ENCODE data around the gene ETNPPL. TPM values are rescaled to one million over a fixed set of nuclear protein-coding genes. Genes with fewer than 3 reads are reported as not detected.

ETNPPL gene
- total RNA-seq, 2 donors from 2014 or later = not detected

DNA sequence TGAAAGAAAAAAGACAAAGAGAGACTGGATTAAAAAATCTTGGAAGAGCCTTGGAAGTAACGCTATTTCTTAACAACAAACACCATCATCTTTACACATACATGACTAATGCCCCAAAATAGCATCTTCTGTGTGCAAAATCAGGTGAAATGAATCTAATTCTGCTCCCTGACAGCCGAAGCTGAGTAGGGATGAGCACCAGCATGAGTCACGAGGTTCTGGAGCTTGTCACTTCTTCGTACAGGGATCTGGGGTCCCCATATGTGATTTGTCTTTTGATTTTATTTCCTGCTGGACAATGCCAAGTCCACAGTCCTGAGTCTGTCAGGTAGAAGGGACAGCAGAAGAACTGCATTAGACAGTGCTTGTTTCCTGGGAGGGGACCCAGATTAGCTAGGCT is 56.6 kb downstream of the ETNPPL start:
- no peak overlapping the region for H3K4me3 Mint-ChIP-seq
- no peak for ATAC-seq

DNA sequence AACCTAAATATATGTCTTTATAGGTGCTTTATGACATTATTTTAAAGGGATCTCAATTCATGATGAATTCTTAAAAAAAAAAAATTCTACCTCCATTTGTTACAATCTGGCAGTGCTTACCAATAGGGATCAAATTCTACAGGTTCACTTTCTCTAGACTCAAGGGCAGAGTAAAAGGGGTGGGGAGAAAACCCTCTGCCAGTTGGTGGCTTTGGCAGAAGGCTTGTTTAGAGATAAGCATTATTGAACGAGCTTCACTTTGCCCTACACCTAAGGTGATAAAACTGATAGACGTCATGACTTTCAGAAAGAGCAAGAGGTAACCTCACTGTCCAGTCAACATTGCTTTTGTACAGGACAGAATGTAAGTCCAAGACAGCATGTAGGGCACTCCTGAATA is 58.9 kb downstream of the ETNPPL start:
- no peak for DNase-seq

More for the DNA sequence above, 56.6 kb downstream of the ETNPPL start:
- H3K4me1 Mint-ChIP-seq = peaks cover 23% of the 10 kb centered on the region
- H3K36me3 Mint-ChIP-seq (ENCODE audit: low read depth) = no peaks in the 10 kb centered on the region
- no peaks in the 10 kb centered on the region for H3K9me3 ChIP-seq (ENCODE audit: control insufficient read depth, low read length, poor library complexity, severe bottlenecking)
- H3K27ac Mint-ChIP-seq = no peak overlapping the region
- H3K27me3 Mint-ChIP-seq = no peaks in the 10 kb centered on the region
- no peak for DNase-seq

GRCh38 chr4:108703370-108703769 is 59.5 kb downstream of the ETNPPL start:
- Mint-ChIP-seq H3K4me1 (peaks cover 34% of the 10 kb centered on the region), H3K4me3 (peak overlapping the region; percentile 72), H3K27ac (peak overlapping the region; percentile 85), H3K36me3 (ENCODE audit: low read depth) (no peaks in the 10 kb centered on the region), H3K27me3 (no peaks in the 10 kb centered on the region)
- ATAC-seq (no peak), DNase-seq (no peak)
- no peaks in the 10 kb centered on the region for H3K9me3 ChIP-seq (ENCODE audit: control insufficient read depth, low read length, poor library complexity, severe bottlenecking)

More for the DNA sequence above, 58.9 kb downstream of the ETNPPL start:
- Mint-ChIP-seq H3K4me1 (peaks cover 34% of the 10 kb centered on the region), H3K27me3 (no peaks in the 10 kb centered on the region), H3K27ac (peak overlapping the region; percentile 85), H3K4me3 (no peak overlapping the region), H3K36me3 (ENCODE audit: low read depth) (no peaks in the 10 kb centered on the region)
- H3K9me3 ChIP-seq (ENCODE audit: control insufficient read depth, low read length, poor library complexity, severe bottlenecking) = no peaks in the 10 kb centered on the region
- no peak for ATAC-seq

DNA sequence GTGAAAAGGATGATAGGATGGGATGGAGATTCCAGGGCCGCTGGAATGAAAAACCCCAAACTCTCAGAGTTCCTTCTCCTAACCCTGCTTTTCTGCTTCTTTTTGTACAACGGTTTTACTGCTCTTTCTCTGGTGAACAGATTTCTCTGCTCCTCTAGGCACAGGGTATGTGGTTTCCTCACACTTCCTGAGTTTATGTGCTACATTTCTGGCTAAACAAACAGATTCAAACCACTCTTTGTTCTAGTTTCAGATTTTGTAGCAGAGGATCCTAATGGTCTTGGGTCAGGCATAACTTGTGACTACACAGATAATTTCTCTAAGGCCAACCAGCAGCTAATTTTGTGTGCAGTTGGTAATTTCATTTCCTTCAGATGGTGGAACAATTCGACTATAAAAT is 59.9 kb downstream of the ETNPPL start:
- H3K9me3 ChIP-seq (ENCODE audit: control insufficient read depth, low read length, poor library complexity, severe bottlenecking) = no peaks in the 10 kb centered on the region
- Mint-ChIP-seq H3K27ac (peak overlapping the region; percentile 85), H3K4me3 (peak overlapping the region; percentile 72), H3K36me3 (ENCODE audit: low read depth) (no peaks in the 10 kb centered on the region), H3K27me3 (no peaks in the 10 kb centered on the region), H3K4me1 (peaks cover 34% of the 10 kb centered on the region)
- DNase-seq (no peak), ATAC-seq (peak; percentile 62)

GRCh38 chr4:108700081-108700757 is 62.6 kb downstream of the ETNPPL start:
- no peaks in the 10 kb centered on the region for H3K9me3 ChIP-seq (ENCODE audit: control insufficient read depth, low read length, poor library complexity, severe bottlenecking)
- DNase-seq (no peak), ATAC-seq (peak; percentile 72)
- Mint-ChIP-seq H3K4me3 (no peak overlapping the region), H3K27ac (peak overlapping the region; percentile 85), H3K27me3 (no peaks in the 10 kb centered on the region), H3K4me1 (peaks cover 34% of the 10 kb centered on the region), H3K36me3 (ENCODE audit: low read depth) (no peaks in the 10 kb centered on the region)

DNA sequence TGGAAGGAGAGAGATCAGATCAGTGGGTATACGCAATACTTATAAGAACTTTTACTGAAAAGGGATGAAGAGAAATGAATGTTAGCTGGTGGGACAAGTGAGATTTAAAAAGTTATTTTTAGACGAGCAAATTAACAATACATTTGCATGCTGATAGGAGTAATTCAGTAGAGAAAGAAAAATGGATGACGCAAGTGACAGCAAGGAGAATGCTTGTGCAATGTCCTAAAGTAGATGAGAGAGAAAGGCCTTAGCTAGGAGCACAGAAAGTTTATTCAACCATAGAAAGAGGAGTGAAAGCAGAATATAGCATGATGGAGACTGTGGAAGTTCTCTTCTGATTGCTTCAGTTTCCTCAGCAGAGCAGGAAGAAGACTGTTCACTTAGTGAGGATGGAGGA is 66.7 kb downstream of the ETNPPL start:
- H3K36me3 Mint-ChIP-seq (ENCODE audit: low read depth) = no peaks in the 10 kb centered on the region
- H3K27ac Mint-ChIP-seq = no peak overlapping the region
- DNase-seq (no peak), ATAC-seq (no peak)
- H3K27me3 Mint-ChIP-seq = no peaks in the 10 kb centered on the region
- no peaks in the 10 kb centered on the region for H3K9me3 ChIP-seq (ENCODE audit: control insufficient read depth, low read length, poor library complexity, severe bottlenecking)
- H3K4me3 Mint-ChIP-seq = no peak overlapping the region
- H3K4me1 Mint-ChIP-seq = peaks cover 13% of the 10 kb centered on the region

- Mint-ChIP-seq H3K4me1 (peaks cover 3% of the 10 kb centered on the region), H3K36me3 (ENCODE audit: low read depth) (no peaks in the 10 kb centered on the region), H3K4me3 (no peak overlapping the region), H3K27ac (no peak overlapping the region), H3K27me3 (no peaks in the 10 kb centered on the region)
- ATAC-seq = no peak
- DNase-seq = no peak
- H3K9me3 ChIP-seq (ENCODE audit: control insufficient read depth, low read length, poor library complexity, severe bottlenecking) = no peaks in the 10 kb centered on the region
Measured at GRCh38 chr4:108695062-108695461, 67.8 kb downstream of the ETNPPL start.

DNA sequence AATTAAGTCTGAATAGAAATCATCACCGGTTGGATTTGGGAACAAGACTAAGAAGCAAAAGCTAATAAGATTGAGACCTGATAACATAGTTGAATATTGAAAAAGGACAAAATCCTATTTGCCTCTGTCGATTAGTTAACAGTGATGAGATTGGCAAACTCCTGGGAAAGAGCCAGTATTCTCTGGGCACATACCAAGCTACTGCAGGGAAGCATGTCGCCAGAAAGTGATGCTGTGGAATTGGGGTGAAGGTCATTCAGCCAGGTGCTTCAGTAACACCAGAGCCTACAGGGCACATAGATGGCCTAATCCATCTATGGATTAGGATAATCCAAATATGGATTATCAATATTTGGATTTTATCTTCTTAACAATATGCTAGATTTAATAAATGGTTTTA is 68.4 kb downstream of the ETNPPL start:
- H3K27me3 Mint-ChIP-seq = no peaks in the 10 kb centered on the region
- no peak for ATAC-seq
- H3K27ac Mint-ChIP-seq = no peak overlapping the region
- DNase-seq = no peak
- no peak overlapping the region for H3K4me3 Mint-ChIP-seq
- H3K36me3 Mint-ChIP-seq (ENCODE audit: low read depth) = no peaks in the 10 kb centered on the region
- H3K4me1 Mint-ChIP-seq = no peaks in the 10 kb centered on the region
- H3K9me3 ChIP-seq (ENCODE audit: control insufficient read depth, low read length, poor library complexity, severe bottlenecking) = no peaks in the 10 kb centered on the region

DNA sequence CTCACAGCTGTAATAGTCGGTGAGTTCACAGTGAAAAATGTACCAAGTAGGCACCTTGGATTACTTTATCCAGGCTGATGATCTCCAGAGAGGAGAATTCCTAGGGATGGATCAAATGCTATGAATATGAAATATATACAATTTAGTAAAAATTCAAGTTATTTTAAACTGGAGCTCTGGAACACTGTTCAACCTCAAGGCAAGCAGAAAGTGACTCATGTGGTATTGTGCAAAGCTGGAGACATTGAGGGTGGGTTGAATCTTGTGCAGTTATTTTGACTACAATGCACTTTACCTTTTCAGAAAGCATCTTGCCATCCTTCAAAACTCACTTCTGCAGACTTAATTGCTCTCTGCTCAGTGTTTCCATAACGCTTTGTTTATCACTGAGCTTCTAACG is 69.0 kb downstream of the ETNPPL start:
- no peaks in the 10 kb centered on the region for H3K4me1 Mint-ChIP-seq
- no peaks in the 10 kb centered on the region for H3K27me3 Mint-ChIP-seq
- H3K4me3 Mint-ChIP-seq = no peak overlapping the region
- no peaks in the 10 kb centered on the region for H3K9me3 ChIP-seq (ENCODE audit: control insufficient read depth, low read length, poor library complexity, severe bottlenecking)
- H3K36me3 Mint-ChIP-seq (ENCODE audit: low read depth) = no peaks in the 10 kb centered on the region
- DNase-seq (no peak), ATAC-seq (no peak)
- H3K27ac Mint-ChIP-seq = no peak overlapping the region

- no peaks in the 10 kb centered on the region for H3K36me3 Mint-ChIP-seq (ENCODE audit: low read depth)
- no peak for DNase-seq
- no peak overlapping the region for H3K27ac Mint-ChIP-seq
- H3K9me3 ChIP-seq (ENCODE audit: control insufficient read depth, low read length, poor library complexity, severe bottlenecking) = no peaks in the 10 kb centered on the region
- H3K4me3 Mint-ChIP-seq = no peak overlapping the region
- no peaks in the 10 kb centered on the region for H3K27me3 Mint-ChIP-seq
- H3K4me1 Mint-ChIP-seq = no peaks in the 10 kb centered on the region
- no peak for ATAC-seq
Measured at GRCh38 chr4:108693211-108693610, 69.6 kb downstream of the ETNPPL start.

Other genes starting within 250 kb of the ETNPPL start
- gene RPL34, start 142.5 kb downstream of the ETNPPL start, total RNA-seq = 1,000 to 10,000 TPM; 2,872 to 3,048 TPM
- gene OSTC, start 112.5 kb downstream of the ETNPPL start, total RNA-seq = 10 to 100 TPM; 36.6 to 39.4 TPM

All from T-helper 17 cell (primary cell).